Stimulated activated naive CD8-positive, alpha-beta T cell treated with anti-CD3 and anti-CD28 coated beads, Interleukin-15, amount 100 ng/mL, for 72 hours (primary cell): Measurements from ENCODE around the gene BPIFB3.

Experiments used
- ATAC-seq: fragments of 150-1000 bp; cut with Tn5 transposase; 2 replicates; pipeline ENCODE4 v1.10.0; 2021; ENCODE audit warnings: mild to moderate bottlenecking, moderate library complexity
- DNase-seq, 2 donors: peaks; one replicate each; pipeline ENCODE4 v3.0.0; 2021 to 2022
- H3K27ac Mint-ChIP-seq, 2 donors: one replicate each; pipeline ENCODE4 v1.8.0; 2022; ENCODE audit warnings: mild to moderate bottlenecking in 2 of 2, mixed read lengths in 2 of 2, moderate library complexity in 2 of 2
- H3K27me3 Mint-ChIP-seq: one replicate; pipeline ENCODE4 v1.8.0; 2022; ENCODE audit warnings: mixed read lengths
- H3K4me1 Mint-ChIP-seq: one replicate; pipeline ENCODE4 v1.8.0; 2022; ENCODE audit warnings: mild to moderate bottlenecking, mixed read lengths
- H3K4me3 Mint-ChIP-seq, 2 donors: one replicate each; pipeline ENCODE4 v1.8.0; 2022; ENCODE audit warnings: mild to moderate bottlenecking in 2 of 2, mixed read lengths in 2 of 2, moderate library complexity in 1 of 2
- H3K9me3 Mint-ChIP-seq, 2 donors: one replicate each; pipeline ENCODE4 v1.8.0; 2022; ENCODE audit warnings: mixed read lengths in 2 of 2

The BPIFB3 gene

DNA sequence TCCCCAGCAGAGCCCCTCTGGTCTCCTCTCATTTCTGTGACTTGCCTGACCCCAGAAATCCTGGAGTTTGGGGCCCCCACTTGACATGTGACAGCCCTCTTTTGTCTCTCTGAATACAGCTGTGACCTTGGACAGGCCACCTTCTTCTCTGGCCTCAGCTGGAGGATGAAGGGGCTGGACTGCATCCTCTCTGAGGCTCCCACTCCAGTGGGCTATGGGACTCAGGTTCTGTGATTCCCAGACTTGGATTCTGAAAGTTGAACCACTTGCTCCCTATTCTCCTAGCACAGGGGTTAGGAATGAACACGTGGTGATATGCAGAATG, 9.1 kb downstream of the BPIFB3 start:
- Mint-ChIP-seq H3K27me3 (no peaks in the 10 kb centered on the region), H3K4me1 (no peaks in the 10 kb centered on the region), H3K4me3 (no peak overlapping the region), H3K9me3 (no peaks in the 10 kb centered on the region), H3K27ac (no peak overlapping the region)
- ATAC-seq (no peak), DNase-seq (no peak)

DNA sequence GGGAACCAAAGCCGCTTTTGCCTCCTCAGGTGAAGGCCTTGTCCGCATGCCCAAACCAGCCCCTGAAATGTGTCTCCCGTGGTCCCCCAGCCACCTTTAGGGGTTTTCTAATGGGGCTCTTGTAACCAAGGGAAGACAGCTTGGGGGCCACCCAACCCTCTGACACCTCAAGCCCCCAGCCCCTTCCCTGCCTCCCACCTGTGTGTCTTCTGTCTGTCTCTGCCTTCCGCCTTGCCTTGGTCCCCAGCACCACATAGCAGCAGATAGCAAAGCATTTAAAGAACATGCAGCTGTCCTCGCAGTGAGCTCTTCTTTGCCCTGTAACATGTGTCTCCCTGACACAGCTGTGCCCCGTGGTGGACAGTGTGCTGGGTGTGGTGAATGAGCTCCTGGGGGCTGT, 9.6 kb downstream of the BPIFB3 start:
- H3K4me3 Mint-ChIP-seq: no peak overlapping the region
- no peak for DNase-seq
- H3K4me1 Mint-ChIP-seq: no peaks in the 10 kb centered on the region
- no peak for ATAC-seq
- no peak overlapping the region for H3K27ac Mint-ChIP-seq
- no peaks in the 10 kb centered on the region for H3K9me3 Mint-ChIP-seq
- no peaks in the 10 kb centered on the region for H3K27me3 Mint-ChIP-seq

DNA sequence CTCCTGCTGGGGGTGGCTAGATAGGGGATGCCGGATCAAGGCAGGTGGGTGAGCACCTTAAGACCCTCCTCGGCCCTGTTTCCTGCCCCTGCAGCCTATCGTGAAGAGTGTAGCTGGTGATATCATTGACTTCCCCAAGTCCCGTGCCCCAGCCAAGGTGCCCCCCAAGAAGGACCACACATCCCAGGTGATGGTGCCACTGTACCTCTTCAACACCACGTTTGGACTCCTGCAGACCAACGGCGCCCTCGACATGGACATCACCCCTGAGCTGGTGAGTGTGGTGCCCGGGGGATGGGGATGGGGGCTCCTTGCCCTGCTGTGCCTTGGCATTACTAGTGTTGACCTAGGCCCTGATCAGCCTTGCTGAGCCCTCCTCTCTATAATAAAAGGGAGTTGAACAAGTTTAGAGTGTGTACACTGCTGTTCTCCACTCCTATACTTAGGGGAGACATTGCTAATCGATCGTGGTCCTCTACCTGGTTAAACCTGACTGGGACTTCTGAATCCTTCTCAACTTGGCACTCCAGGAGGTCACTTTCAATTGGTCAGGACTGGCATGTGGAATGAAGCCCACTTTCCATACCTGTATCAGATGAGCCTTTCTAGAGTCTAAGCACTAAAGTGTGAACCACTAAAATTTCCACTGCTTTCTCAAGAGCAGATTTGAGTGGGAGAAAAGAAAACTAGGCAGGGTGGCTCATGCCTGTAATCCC, 11.0 kb downstream of the BPIFB3 start:
- Mint-ChIP-seq H3K9me3 (no peaks in the 10 kb centered on the region), H3K27ac (no peak overlapping the region), H3K27me3 (no peaks in the 10 kb centered on the region), H3K4me1 (no peaks in the 10 kb centered on the region), H3K4me3 (no peak overlapping the region)
- DNase-seq (no peak), ATAC-seq (no peak)

- Mint-ChIP-seq H3K4me1 (no peaks in the 10 kb centered on the region), H3K27ac (no peak overlapping the region), H3K4me3 (no peak overlapping the region), H3K9me3 (no peaks in the 10 kb centered on the region), H3K27me3 (no peaks in the 10 kb centered on the region)
- ATAC-seq (no peak), DNase-seq (no peak)
Observed at GRCh38 chr20:33065785-33066184, 12.1 kb downstream of the BPIFB3 start.

GRCh38 chr20:33067806-33068205, 14.1 kb downstream of the BPIFB3 start:
- no peak overlapping the region for H3K27ac Mint-ChIP-seq
- no peaks in the 10 kb centered on the region for H3K9me3 Mint-ChIP-seq
- H3K27me3 Mint-ChIP-seq: no peaks in the 10 kb centered on the region
- ATAC-seq (no peak), DNase-seq (no peak)
- no peak overlapping the region for H3K4me3 Mint-ChIP-seq
- no peaks in the 10 kb centered on the region for H3K4me1 Mint-ChIP-seq

DNA sequence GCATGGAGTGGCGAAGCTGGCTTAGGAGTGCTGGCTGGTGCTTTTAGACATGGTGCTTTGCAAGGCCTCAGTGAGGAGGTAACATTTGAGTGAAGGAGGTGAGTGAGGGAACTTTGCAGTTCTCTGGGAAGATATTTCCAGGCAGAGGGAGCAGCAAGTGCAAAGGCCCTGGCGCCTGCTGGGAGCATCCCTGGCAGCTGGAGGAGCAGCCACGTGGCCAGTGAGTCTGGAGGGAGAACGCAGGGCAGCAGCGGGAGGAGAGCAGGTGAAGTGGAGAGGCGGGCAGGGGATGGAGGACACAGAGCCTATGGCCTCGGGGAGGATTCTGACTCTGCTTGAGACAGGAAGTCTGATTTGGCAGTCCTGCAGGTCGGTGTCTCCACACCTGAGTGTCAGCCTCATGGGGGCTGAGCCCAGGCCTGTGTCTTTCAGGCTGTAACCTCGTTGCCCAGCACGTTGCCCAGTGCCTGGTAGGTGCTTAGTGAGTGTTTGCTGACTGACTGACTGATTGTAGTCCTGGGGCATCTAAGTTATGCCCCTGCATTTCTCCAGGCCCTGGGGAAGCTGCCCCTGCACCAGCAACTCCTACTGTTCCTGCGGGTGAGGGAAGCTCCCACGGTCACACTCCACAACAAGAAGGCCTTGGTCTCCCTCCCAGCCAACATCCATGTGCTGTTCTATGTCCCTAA, 14.7 kb downstream of the BPIFB3 start:
- H3K4me1 Mint-ChIP-seq: no peaks in the 10 kb centered on the region
- no peak overlapping the region for H3K4me3 Mint-ChIP-seq
- H3K27ac Mint-ChIP-seq: peak overlapping the region in 1 of 2 donors; percentile 43
- H3K27me3 Mint-ChIP-seq: no peaks in the 10 kb centered on the region
- ATAC-seq (no peak), DNase-seq (no peak)
- H3K9me3 Mint-ChIP-seq: no peaks in the 10 kb centered on the region

GRCh38 chr20:33069673-33070072, 16.0 kb downstream of the BPIFB3 start:
- no peak for ATAC-seq
- DNase-seq: no peak
- Mint-ChIP-seq H3K27me3 (no peaks in the 10 kb centered on the region), H3K27ac (peak overlapping the region; percentile 50 to 83), H3K4me3 (no peak overlapping the region), H3K9me3 (no peaks in the 10 kb centered on the region), H3K4me1 (no peaks in the 10 kb centered on the region)

DNA sequence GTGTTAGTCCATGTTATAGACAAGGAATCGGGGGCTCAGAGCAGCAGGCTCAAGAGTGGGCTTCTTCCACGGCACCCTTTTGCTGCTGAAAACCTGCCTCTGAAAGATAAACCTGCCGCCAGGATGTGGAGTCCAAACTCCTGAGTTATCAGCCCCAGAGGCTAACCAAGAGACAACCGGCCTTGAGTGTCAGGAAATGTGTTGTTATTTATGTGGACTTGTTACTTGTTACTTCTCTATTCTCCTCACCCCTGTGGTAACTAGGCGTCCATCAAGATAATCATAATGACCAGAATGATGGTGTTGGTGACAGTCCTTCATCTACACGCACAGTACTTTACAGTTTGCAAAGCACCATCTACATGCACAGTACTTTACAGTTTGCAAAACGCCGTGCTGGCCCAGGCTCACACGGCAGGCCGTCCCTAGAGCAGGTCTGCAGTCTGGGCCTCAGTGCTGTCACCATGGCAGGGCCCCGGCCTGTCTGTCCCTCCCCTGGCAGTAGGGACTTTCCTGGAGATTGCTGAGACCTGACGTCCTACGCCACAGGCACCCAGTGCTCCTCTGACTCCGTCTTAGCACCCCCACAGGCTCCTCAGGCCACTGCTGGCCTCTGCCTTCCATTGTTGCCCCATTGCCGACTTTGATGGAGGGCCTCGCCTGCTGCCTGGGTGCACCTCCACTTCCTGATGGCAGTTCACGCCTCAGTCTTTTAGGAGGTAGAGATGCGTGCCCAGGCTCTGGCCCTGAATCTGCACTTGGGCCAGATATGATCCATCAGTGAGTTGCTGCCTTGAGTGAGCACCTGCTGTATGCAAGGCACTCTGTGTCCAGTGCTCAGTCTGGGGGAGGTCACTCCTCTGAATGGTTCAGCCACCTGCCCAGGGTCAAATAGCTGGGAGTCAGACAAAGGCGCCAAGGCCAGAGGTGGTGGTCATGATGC, 16.7 kb downstream of the BPIFB3 start:
- Mint-ChIP-seq H3K4me3 (no peak overlapping the region), H3K4me1 (no peaks in the 10 kb centered on the region)
- DNase-seq: no peak

GRCh38 chr20:33071198-33071597, 17.5 kb downstream of the BPIFB3 start:
- DNase-seq (no peak), ATAC-seq (no peak)
- H3K9me3 Mint-ChIP-seq: no peaks in the 10 kb centered on the region
- H3K4me1 Mint-ChIP-seq: no peaks in the 10 kb centered on the region
- no peaks in the 10 kb centered on the region for H3K27me3 Mint-ChIP-seq
- no peak overlapping the region for H3K4me3 Mint-ChIP-seq
- H3K27ac Mint-ChIP-seq: no peak overlapping the region

More for the DNA sequence above, 16.7 kb downstream of the BPIFB3 start:
- Mint-ChIP-seq H3K27ac (peak overlapping the region in 1 of 2 donors; percentile 21), H3K9me3 (no peaks in the 10 kb centered on the region), H3K27me3 (no peaks in the 10 kb centered on the region)
- ATAC-seq: no peak

DNA sequence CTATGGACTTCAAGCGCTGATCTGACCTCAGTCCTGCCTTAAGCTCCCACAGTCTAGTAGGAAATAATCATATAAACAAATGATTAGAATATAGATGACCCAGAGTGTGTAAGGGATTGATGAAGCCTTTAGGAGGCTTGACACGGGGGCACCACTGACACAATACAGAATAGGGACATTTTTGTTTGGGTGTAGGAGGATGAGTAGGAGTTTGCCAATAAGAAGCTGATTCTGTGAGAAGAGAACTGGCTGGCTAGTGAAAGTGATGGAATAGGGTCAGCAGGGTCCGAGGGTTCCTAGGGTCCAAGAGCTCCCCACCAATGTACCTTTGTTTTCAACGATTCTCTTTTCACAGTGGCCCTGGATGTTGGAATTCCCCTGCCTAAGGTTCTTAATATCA, 18.7 kb downstream of the BPIFB3 start:
- H3K27ac Mint-ChIP-seq: no peak overlapping the region
- H3K4me1 Mint-ChIP-seq: no peaks in the 10 kb centered on the region
- H3K4me3 Mint-ChIP-seq: no peak overlapping the region
- no peak for ATAC-seq
- no peaks in the 10 kb centered on the region for H3K9me3 Mint-ChIP-seq
- no peaks in the 10 kb centered on the region for H3K27me3 Mint-ChIP-seq
- DNase-seq: no peak

DNA sequence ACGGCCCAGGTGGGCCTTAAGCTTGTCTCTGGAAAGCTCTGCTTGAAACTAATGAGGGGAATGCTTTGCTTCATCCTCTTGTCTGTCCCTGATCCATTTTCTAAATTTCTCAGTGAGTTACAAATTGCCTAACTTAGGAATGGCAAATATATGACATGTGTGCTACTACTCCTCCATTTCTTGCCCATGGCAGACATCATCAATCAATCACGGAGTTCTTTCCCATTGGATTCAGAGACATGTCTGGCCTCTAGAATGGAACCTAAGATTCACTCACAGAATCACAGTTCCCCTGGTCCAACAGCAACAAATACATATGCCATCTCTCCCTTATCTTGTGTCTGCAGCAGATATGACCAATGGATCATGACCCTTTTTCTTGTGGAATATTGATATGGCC, 19.1 kb downstream of the BPIFB3 start:
- no peak for DNase-seq
- Mint-ChIP-seq H3K4me3 (no peak overlapping the region), H3K9me3 (no peaks in the 10 kb centered on the region), H3K27me3 (no peaks in the 10 kb centered on the region), H3K27ac (no peak overlapping the region), H3K4me1 (no peaks in the 10 kb centered on the region)
- no peak for ATAC-seq

DNA sequence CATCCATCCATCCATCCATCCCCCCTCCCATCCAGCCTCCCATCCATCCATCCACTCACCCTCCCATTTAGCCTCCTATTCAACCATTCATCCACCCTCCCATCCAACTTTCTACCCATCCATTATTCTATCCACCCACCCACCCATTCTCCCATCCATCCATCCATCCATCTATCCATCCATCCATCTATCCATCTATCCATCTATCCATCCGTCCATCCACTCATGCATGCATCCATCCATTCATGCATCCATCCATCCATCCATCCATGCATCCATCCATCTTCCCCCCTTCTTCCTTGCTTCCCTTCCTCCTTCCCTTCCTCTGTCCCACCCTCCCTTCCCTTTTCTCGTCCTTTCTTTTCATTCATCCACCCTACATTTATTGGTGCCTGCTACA, 21.0 kb downstream of the BPIFB3 start:
- no peak overlapping the region for H3K27ac Mint-ChIP-seq
- ATAC-seq: no peak
- no peaks in the 10 kb centered on the region for H3K4me1 Mint-ChIP-seq
- no peak overlapping the region for H3K4me3 Mint-ChIP-seq
- no peaks in the 10 kb centered on the region for H3K27me3 Mint-ChIP-seq
- H3K9me3 Mint-ChIP-seq: no peaks in the 10 kb centered on the region
- DNase-seq: no peak

- no peak overlapping the region for H3K27ac Mint-ChIP-seq
- DNase-seq: no peak
- no peaks in the 10 kb centered on the region for H3K27me3 Mint-ChIP-seq
- no peak overlapping the region for H3K4me3 Mint-ChIP-seq
- H3K4me1 Mint-ChIP-seq: no peaks in the 10 kb centered on the region
- H3K9me3 Mint-ChIP-seq: no peaks in the 10 kb centered on the region
- ATAC-seq: no peak
Observed at GRCh38 chr20:33075281-33075680, 21.6 kb downstream of the BPIFB3 start.

- no peaks in the 10 kb centered on the region for H3K27me3 Mint-ChIP-seq
- no peak overlapping the region for H3K27ac Mint-ChIP-seq
- H3K4me1 Mint-ChIP-seq: no peaks in the 10 kb centered on the region
- DNase-seq: peak in 1 of 2 donors; percentile 12
- ATAC-seq: peak; percentile 65
- no peak overlapping the region for H3K4me3 Mint-ChIP-seq
- no peaks in the 10 kb centered on the region for H3K9me3 Mint-ChIP-seq
Observed at GRCh38 chr20:33076662-33077372, 23.1 kb downstream of the BPIFB3 start.

GRCh38 chr20:33079259-33079658, 25.6 kb downstream of the BPIFB3 start, which contains the start of gene BPIFB4:
BPIFB4 (plus strand) TSS chr20:33079643; CDS start chr20:33081527, 1,884 bp downstream.
- no peaks in the 10 kb centered on the region for H3K9me3 Mint-ChIP-seq
- ATAC-seq: no peak

More at GRCh38 chr20:33079259-33079658, 25.6 kb downstream of the BPIFB3 start, which contains the start of gene BPIFB4:
- no peak for DNase-seq
- Mint-ChIP-seq H3K27ac (no peak within 1 kb of the TSS), H3K4me3 (no peak within 1 kb of the TSS), H3K27me3 (no peaks in the 10 kb centered on the region), H3K4me1 (no peaks in the 10 kb centered on the region)
